Erythroblast (primary cell): ENCODE data around the gene RGS17.

Source experiments
- GATA1 ChIP-seq: IDR thresholded peaks from 2 replicates; pipeline ENCODE4 v1.6.1; 2011; ENCODE audit warnings: low read depth, mild to moderate bottlenecking, control low read depth, low read length, moderate library complexity
- POLR2A ChIP-seq: IDR thresholded peaks from 2 replicates; pipeline ENCODE4 v1.6.1; 2011; ENCODE audit warnings: mild to moderate bottlenecking, low read length

- TF ChIP-seq POLR2A (no peak), GATA1 (no peak)
These were observed 45.8 kb downstream of the RGS17 start for GRCh38 chr6:153085239-153085638.
